ENCODE data around the gene ALCAM. TPM values are rescaled to one million over a fixed set of nuclear protein-coding genes. Genes with fewer than 3 reads are reported as not detected.

The ALCAM gene
- total RNA-seq: 10 to 100 TPM; 20.3 to 20.6 TPM

DNA sequence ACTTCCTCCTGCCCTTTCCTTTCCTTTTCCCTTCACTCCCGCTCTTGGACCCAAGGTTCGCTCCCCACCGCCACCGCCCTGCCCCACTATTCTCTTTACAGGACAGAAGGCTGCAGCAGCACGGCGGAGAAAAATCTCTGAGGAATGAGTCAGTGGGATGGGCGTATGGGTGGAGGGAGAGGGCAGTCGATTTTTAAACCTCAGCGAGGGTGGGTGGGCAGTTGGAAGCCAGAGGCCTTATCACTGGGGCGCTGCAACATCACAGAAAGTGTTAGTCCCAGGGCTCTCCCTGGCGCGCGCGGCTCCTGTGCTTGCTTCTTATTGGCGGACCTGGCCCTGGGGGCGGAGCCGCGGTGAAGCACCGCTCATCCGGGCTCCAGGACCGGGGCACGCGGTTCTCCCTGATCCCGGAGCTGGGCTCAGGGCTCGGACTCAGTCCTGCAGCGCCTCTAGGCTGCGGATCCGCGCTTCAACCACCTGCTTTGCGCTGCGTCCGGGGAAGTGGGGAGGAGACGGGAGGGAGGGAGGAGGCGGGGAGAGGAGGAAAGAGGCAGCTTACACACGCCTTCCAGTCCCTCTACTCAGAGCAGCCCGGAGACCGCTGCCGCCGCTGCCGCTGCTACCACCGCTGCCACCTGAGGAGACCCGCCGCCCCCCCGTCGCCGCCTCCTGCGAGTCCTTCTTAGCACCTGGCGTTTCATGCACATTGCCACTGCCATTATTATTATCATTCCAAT is at the start of gene ALCAM:
Gene ALCAM (plus strand): TSS at position 584 of the 737 bp plus-strand sequence.
- peaks cover 24% of the 10 kb centered on the region for H3K27me3 Mint-ChIP-seq
- peaks cover 7% of the 10 kb centered on the region for H3K36me3 Mint-ChIP-seq
- intact Hi-C loops (cut with micrococcal nuclease): loop anchor here (1.0 to 10.0 kb wide), 7 partner anchors 462 to 1166 kb away; no protein-coding TSS in a partner anchor
- CTCF ChIA-PET: interaction anchor here (1.1 kb wide), 1 partner anchor 11 kb away, joined by 4 read pairs; no protein-coding TSS in a partner anchor
- peak; percentile 91 for DNase-seq
- H3K27ac Mint-ChIP-seq: peak within 1 kb of the TSS; percentile 97
- POLR2A ChIA-PET: no interaction called here
- H3K9me3 Mint-ChIP-seq: no peaks in the 10 kb centered on the region
- H3K4me3 Mint-ChIP-seq: peak within 1 kb of the TSS; percentile 84
- H3K4me1 Mint-ChIP-seq (ENCODE audit: low read depth): peaks cover 28% of the 10 kb centered on the region

DNA sequence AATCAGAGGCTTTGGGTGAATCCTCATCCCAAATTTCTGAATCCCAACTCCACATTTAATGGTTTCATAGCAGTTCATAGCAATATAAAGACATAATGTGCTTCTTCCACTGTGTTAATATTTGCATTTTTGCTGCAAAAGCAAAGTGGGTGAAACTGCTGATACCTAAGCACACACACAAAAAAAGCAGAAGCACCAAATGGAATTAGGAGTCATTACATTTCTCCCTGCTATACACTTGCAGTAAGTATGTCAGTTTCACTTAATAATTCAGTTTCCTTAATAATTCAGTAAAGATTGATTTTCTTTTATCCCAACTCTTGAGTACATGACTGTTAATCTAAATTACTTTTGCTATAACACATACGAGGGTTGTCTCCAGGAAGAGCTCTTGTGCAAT is 48.9 kb upstream of the ALCAM start:
- Mint-ChIP-seq H3K9me3 (no peaks in the 10 kb centered on the region), H3K4me1 (ENCODE audit: low read depth) (no peaks in the 10 kb centered on the region), H3K36me3 (no peaks in the 10 kb centered on the region), H3K27me3 (peaks cover 1% of the 10 kb centered on the region), H3K4me3 (no peak overlapping the region), H3K27ac (no peak overlapping the region)
- ChIA-PET POLR2A (no interaction called here), CTCF (no interaction called here)
- intact Hi-C loops (cut with micrococcal nuclease): no loop called here
- DNase-seq: no peak

DNA sequence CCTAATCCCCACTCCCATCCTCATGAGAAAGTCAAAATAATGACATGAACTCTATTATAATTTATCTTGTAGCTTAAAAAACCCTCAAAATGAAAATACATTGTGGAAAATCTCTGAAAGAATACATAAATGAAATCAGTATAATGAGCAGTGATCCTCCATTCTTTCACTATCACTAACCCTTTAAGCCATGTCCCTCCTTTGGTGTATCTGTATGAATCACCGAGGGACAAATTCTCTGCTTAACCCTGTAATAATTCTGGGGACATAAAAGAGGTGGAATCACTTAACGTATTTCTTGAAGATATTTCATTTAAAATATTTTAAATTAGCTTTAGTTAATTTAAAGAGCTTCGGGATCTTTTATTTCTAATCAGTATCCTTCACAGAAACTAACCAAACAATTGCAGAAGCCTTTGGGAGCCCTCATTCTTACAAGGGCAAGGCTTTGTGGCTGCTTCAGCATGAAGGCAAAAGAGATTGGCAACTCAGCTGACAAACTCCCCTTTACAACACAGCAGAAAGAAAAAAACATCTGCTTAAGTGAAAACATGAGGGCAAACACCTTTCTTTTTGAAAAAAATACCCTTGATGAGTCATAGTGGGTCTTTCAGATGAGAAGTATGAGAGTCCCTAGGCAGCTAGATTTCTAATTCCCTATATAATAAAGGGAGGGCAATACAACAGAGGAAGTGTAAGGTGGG is 44.0 kb upstream of the ALCAM start:
- DNase-seq: no peak
- intact Hi-C loops (cut with micrococcal nuclease): no loop called here
- H3K36me3 Mint-ChIP-seq: no peaks in the 10 kb centered on the region
- H3K4me1 Mint-ChIP-seq (ENCODE audit: low read depth): no peaks in the 10 kb centered on the region
- no peaks in the 10 kb centered on the region for H3K9me3 Mint-ChIP-seq
- H3K4me3 Mint-ChIP-seq: no peak overlapping the region
- no peak overlapping the region for H3K27ac Mint-ChIP-seq
- ChIA-PET POLR2A (no interaction called here), CTCF (no interaction called here)
- peaks cover 6% of the 10 kb centered on the region for H3K27me3 Mint-ChIP-seq

DNA sequence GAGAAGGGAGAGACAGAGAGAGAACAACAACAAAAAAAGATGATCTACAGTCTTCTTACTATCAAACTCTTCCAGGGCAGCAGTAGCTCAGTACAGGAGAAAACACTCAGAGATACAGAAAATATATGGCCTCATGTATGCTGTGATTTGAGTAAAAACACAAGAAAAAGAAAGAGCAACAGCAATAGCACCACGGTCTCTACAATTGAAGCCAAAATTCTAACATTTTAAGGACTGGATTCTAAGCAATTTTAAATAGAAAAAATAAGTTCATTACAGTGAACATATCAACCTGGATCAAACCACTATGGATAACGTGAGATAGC is 43.5 kb upstream of the ALCAM start:
- H3K27me3 Mint-ChIP-seq: peaks cover 6% of the 10 kb centered on the region
- intact Hi-C loops (cut with micrococcal nuclease): no loop called here
- H3K4me3 Mint-ChIP-seq: no peak overlapping the region
- no peaks in the 10 kb centered on the region for H3K36me3 Mint-ChIP-seq
- no peak overlapping the region for H3K27ac Mint-ChIP-seq
- CTCF ChIA-PET: no interaction called here
- POLR2A ChIA-PET: no interaction called here
- DNase-seq: no peak
- no peaks in the 10 kb centered on the region for H3K9me3 Mint-ChIP-seq
- H3K4me1 Mint-ChIP-seq (ENCODE audit: low read depth): no peaks in the 10 kb centered on the region

DNA sequence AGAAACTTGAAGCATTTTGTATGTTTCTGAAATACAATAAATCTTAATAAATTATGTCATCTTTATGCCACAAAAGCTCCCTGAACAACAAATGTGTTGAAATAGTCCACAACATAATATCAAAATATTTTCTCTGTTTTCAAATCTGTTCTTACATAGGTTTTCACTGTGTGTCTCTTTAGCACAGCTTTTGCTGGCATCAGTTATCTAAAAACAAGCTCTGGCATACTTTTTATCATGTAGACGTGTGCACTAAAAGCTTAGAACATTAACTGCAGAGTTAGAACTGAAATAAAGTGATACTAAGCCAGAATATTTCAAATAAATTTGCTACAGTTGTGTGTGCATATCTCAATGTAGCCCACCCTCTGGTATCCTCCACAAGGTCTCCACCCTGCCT is 41.8 kb upstream of the ALCAM start:
- no peak for DNase-seq
- POLR2A ChIA-PET: no interaction called here
- intact Hi-C loops (cut with micrococcal nuclease): no loop called here
- Mint-ChIP-seq H3K4me1 (ENCODE audit: low read depth) (no peaks in the 10 kb centered on the region), H3K9me3 (no peaks in the 10 kb centered on the region), H3K36me3 (no peaks in the 10 kb centered on the region), H3K27ac (no peak overlapping the region), H3K27me3 (peaks cover 6% of the 10 kb centered on the region), H3K4me3 (no peak overlapping the region)
- CTCF ChIA-PET: no interaction called here

DNA sequence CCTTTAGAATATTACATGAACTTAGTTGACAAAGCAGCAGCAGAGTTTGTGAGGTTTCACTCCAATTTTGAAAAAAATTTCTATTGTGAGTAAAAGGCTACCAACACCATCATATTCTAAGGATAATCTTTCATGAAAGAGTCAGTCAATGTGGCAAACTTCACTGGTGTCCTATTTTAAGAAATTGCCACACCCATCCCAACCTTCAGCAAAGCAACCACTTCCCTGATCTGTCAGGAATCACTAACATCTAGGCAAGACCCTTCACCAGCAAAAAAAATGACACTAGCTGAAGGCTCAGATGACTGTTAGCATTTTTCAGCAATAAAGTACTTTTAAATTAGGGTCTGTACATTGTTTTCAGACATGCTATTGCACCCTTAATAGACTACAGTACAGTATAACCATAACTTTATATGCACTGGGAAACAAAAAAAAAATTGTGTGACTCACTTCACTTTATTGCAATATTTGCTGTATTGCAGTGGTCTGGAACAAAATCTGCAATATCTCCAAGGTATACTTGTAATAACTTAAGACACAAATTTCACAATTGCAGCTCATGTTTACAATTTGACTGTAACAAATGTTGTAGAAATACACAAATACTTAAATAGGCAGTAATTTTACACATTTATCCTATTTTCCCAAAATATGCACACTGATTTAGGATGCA is 38.9 kb upstream of the ALCAM start:
- intact Hi-C loops (cut with micrococcal nuclease): no loop called here
- DNase-seq: no peak
- Mint-ChIP-seq H3K36me3 (no peaks in the 10 kb centered on the region), H3K27ac (no peak overlapping the region), H3K9me3 (no peaks in the 10 kb centered on the region), H3K4me3 (no peak overlapping the region), H3K4me1 (ENCODE audit: low read depth) (no peaks in the 10 kb centered on the region), H3K27me3 (peaks cover 6% of the 10 kb centered on the region)
- CTCF ChIA-PET: no interaction called here
- POLR2A ChIA-PET: no interaction called here

DNA sequence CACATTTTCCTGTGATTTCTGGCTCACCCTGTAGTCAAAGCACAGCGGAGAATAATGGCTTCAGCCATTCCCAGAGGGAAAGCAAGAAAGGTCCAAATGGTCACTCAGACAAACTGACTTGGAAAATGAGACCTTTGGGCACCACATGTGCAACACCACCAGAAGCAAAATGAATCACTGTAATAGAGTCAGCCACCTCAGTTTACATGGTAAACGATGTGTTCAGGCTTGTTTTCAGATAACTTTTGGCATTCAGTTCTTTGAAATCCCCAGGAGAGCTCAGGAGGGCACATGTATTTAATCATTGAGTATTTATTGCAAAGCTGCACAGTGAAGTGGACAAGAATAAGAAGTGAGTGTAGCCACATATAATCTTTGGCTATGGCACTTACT is 38.4 kb upstream of the ALCAM start:
- no peak for DNase-seq
- no peak overlapping the region for H3K27ac Mint-ChIP-seq
- H3K4me1 Mint-ChIP-seq (ENCODE audit: low read depth): no peaks in the 10 kb centered on the region
- no peaks in the 10 kb centered on the region for H3K9me3 Mint-ChIP-seq
- no peak overlapping the region for H3K4me3 Mint-ChIP-seq
- no peaks in the 10 kb centered on the region for H3K36me3 Mint-ChIP-seq
- intact Hi-C loops (cut with micrococcal nuclease): no loop called here
- CTCF ChIA-PET: no interaction called here
- H3K27me3 Mint-ChIP-seq: peaks cover 7% of the 10 kb centered on the region
- POLR2A ChIA-PET: no interaction called here

DNA sequence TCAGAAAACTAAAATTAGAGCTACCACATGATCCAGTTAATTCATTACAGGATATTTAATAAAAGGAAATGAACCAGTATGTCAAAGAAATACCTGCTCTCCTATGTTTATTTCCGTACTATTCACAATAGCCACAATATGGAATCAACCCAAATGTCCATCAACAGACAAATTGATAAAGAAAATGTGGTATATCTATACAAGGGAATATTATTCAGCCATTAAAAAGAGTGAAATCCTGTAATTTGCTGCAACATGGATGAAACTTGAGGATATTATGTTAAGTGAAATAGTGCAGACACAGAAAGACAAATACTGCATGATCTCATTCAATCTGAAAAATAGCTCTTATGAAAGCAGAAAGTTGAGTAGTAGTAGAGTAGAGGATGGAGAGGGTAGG is 33.7 kb upstream of the ALCAM start:
- no peaks in the 10 kb centered on the region for H3K9me3 Mint-ChIP-seq
- intact Hi-C loops (cut with micrococcal nuclease): no loop called here
- no peaks in the 10 kb centered on the region for H3K4me1 Mint-ChIP-seq (ENCODE audit: low read depth)
- H3K27me3 Mint-ChIP-seq: peaks cover 7% of the 10 kb centered on the region
- DNase-seq: no peak
- H3K36me3 Mint-ChIP-seq: no peaks in the 10 kb centered on the region
- ChIA-PET CTCF (no interaction called here), POLR2A (no interaction called here)
- no peak overlapping the region for H3K27ac Mint-ChIP-seq
- H3K4me3 Mint-ChIP-seq: no peak overlapping the region

DNA sequence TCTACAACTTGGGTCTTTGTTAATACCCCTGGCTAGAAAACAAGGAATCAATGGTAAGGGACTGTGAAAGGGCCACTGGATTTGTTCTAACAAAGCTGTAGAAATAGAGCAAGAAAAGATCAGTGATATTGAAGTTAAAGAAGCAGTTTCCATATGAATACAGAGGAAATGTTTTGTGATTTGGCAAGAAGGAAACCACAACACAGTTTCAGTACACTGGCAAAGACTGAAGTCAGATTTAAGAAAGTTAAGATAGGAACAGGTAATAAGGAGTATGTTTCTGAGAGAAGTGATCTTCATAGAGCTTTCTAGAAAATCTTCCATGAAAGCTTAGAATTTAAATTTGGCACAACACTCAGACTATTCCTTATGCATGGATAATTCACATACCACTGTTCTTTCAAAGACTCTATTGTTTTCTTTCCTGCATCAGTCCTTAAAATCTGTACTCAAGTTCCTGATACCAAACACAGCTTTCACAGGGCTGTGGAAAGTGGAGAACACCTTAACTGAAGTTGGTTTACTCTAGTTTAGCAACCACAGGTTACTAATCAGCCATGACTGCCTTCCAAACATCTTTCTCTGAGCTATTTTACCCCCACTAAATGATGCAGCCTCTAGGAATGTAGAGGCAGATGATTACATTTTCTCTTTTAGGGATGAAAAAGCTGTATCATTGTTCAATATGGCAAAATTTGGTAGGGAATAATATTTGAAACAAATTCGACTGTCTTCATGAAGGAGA is 32.4 kb upstream of the ALCAM start:
- ChIA-PET POLR2A (no interaction called here), CTCF (no interaction called here)
- H3K9me3 Mint-ChIP-seq: no peaks in the 10 kb centered on the region
- no peak for DNase-seq
- peaks cover 7% of the 10 kb centered on the region for H3K27me3 Mint-ChIP-seq
- intact Hi-C loops (cut with micrococcal nuclease): no loop called here
- H3K36me3 Mint-ChIP-seq: no peaks in the 10 kb centered on the region
- no peak overlapping the region for H3K4me3 Mint-ChIP-seq
- no peaks in the 10 kb centered on the region for H3K4me1 Mint-ChIP-seq (ENCODE audit: low read depth)
- H3K27ac Mint-ChIP-seq: no peak overlapping the region

DNA sequence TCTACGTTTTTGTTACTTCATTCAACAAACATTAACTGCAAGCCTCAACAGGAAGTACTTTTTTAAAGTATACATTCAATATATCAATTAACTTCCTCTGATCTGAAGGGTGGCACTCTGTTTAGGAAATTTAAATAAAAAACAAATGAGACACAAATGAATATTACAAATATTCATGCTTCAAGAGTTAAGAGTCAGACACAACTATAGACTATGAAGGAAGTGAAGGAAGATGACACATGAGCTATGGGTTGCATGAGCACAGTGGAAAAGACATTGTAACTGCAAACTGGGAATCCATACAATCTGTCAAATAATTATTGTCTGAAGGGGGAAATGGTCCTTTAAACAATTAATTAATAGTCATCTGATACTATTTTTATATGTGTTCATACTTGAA is 26.8 kb upstream of the ALCAM start:
- DNase-seq: no peak
- peaks cover 10% of the 10 kb centered on the region for H3K27me3 Mint-ChIP-seq
- POLR2A ChIA-PET: no interaction called here
- no peaks in the 10 kb centered on the region for H3K9me3 Mint-ChIP-seq
- CTCF ChIA-PET: no interaction called here
- intact Hi-C loops (cut with micrococcal nuclease): no loop called here
- no peak overlapping the region for H3K27ac Mint-ChIP-seq
- no peaks in the 10 kb centered on the region for H3K36me3 Mint-ChIP-seq
- H3K4me1 Mint-ChIP-seq (ENCODE audit: low read depth): no peaks in the 10 kb centered on the region
- no peak overlapping the region for H3K4me3 Mint-ChIP-seq

DNA sequence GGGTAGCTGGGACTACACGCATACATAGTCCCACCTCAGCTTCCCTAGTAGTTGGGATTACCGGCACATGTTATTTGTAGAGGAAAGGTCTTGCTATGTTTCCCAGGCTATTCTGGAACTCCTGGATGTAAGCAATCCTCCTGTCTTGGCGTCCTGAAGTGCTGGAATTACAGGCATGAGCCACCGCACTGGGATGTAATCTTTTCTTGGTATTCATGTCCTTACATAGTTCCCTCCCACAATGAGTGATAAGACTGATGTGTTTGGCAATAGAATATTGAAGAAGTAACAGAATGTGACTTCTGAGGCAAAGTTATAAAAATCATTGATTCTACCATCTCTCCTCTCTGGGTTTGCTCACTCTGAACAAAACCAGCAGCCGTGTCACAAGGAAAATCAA is 22.7 kb upstream of the ALCAM start:
- H3K27me3 Mint-ChIP-seq: peaks cover 9% of the 10 kb centered on the region
- POLR2A ChIA-PET: no interaction called here
- no peaks in the 10 kb centered on the region for H3K4me1 Mint-ChIP-seq (ENCODE audit: low read depth)
- intact Hi-C loops (cut with micrococcal nuclease): no loop called here
- H3K27ac Mint-ChIP-seq: no peak overlapping the region
- no peaks in the 10 kb centered on the region for H3K9me3 Mint-ChIP-seq
- H3K4me3 Mint-ChIP-seq: no peak overlapping the region
- no peak for DNase-seq
- CTCF ChIA-PET: no interaction called here
- no peaks in the 10 kb centered on the region for H3K36me3 Mint-ChIP-seq

DNA sequence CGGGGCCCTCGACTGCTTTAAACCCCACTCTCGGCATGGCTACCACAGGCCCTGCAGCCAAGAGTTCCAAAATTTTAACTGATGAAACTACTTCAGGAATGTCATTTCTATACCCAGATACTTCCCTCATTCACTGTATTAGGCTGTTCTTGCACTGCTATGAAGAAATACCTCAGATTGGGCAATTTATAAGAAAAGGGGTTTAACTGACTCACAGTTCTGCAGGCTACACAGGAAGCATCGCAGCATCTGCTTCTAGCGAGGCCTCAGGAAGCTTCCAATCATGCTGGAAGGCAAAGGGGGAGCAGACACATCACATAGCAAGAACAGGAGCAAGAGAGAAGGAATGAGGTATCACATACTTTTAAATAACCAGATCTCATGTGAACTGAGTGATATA is 21.6 kb upstream of the ALCAM start:
- Mint-ChIP-seq H3K9me3 (no peaks in the 10 kb centered on the region), H3K27ac (no peak overlapping the region), H3K4me1 (ENCODE audit: low read depth) (no peaks in the 10 kb centered on the region), H3K36me3 (no peaks in the 10 kb centered on the region), H3K4me3 (no peak overlapping the region), H3K27me3 (peaks cover 10% of the 10 kb centered on the region)
- ChIA-PET POLR2A (no interaction called here), CTCF (no interaction called here)
- no peak for DNase-seq
- intact Hi-C loops (cut with micrococcal nuclease): no loop called here

All from activated CD4-positive, alpha-beta memory T cell treated with anti-CD3 and anti-CD28 coated beads for 36 hours (primary cell).